OCI-LY1 (cell line): ENCODE results near the gene DDX51.

Experiments used
- H2AFZ ChIP-seq: fragments of 200-600 bp; sonication (generic), shearing (Covaris generic); 2 replicates; pipeline ENCODE4 v1.6.0; 2014; ENCODE audit warnings: antibody characterized with exemption, mild to moderate bottlenecking, low read length
- H3F3A ChIP-seq: fragments of 200-600 bp; sonication (generic), shearing (Covaris generic); 2 replicates; pipeline ENCODE4 v1.6.0; 2014; ENCODE audit warnings: mild to moderate bottlenecking, antibody characterized with exemption, low read length, moderate library complexity; ENCODE audit not compliant: insufficient read depth
- H3K27ac ChIP-seq: fragments of 200-600 bp; sonication (generic); 2 replicates; pipeline ENCODE4 v1.5.1; 2014; ENCODE audit warnings: low read length, mixed run types, mild to moderate bottlenecking, low read depth; ENCODE audit not compliant: poor library complexity, severe bottlenecking
- H3K27me3 ChIP-seq: fragments of 200-600 bp; sonication (generic); 2 replicates; pipeline ENCODE4 v1.6.0; 2014; ENCODE audit warnings: antibody characterized with exemption, mild to moderate bottlenecking, low read length, moderate library complexity; ENCODE audit not compliant: insufficient read depth
- H3K36me3 ChIP-seq: fragments of 200-600 bp; sonication (generic); 2 replicates; pipeline ENCODE4 v1.6.1; 2014; ENCODE audit warnings: mild to moderate bottlenecking, antibody characterized with exemption, low read length, moderate library complexity, mixed read lengths; ENCODE audit not compliant: insufficient read depth
- H3K4me1 ChIP-seq: fragments of 200-600 bp; sonication (generic); 2 replicates; pipeline ENCODE4 v1.5.1; 2014; ENCODE audit warnings: mild to moderate bottlenecking, low read length, moderate library complexity; ENCODE audit not compliant: insufficient read depth, severe bottlenecking
- H3K4me2 ChIP-seq: fragments of 200-600 bp; sonication (generic), shearing (Covaris generic); 2 replicates; pipeline ENCODE4 v1.6.1; 2014; ENCODE audit warnings: low read length
- H3K4me3 ChIP-seq: fragments of 200-600 bp; sonication (generic); 2 replicates; pipeline ENCODE4 v1.5.1; 2014; ENCODE audit warnings: low read length, low read depth, mild to moderate bottlenecking, mixed read lengths; ENCODE audit not compliant: poor library complexity, severe bottlenecking
- H3K79me2 ChIP-seq: fragments of 200-600 bp; shearing (Covaris generic); 2 replicates; pipeline ENCODE4 v1.6.1; 2016; ENCODE audit warnings: mixed run types, low read length, mixed read lengths; ENCODE audit not compliant: insufficient read depth
- H3K9ac ChIP-seq: fragments of 200-600 bp; sonication (generic), shearing (Covaris generic); 2 replicates; pipeline ENCODE4 v1.6.1; 2014; ENCODE audit warnings: mild to moderate bottlenecking, low read length, mixed read lengths
- H3K9me2 ChIP-seq: fragments of 200-600 bp; sonication (generic), shearing (Covaris generic); 2 replicates; pipeline ENCODE4 v1.6.1; 2014; ENCODE audit warnings: low read depth, mild to moderate bottlenecking, low read length, mixed read lengths
- H3K9me3 ChIP-seq: fragments of 200-600 bp; shearing (Covaris generic); 2 replicates; pipeline ENCODE4 v1.6.1; 2014; ENCODE audit warnings: low read length, mixed read lengths
- H4K20me1 ChIP-seq: fragments of 200-600 bp; sonication (generic), shearing (Covaris generic); 2 replicates; pipeline ENCODE4 v1.6.0; 2016; ENCODE audit warnings: mild to moderate bottlenecking, low read length; ENCODE audit not compliant: insufficient read depth
- EZH2 ChIP-seq: fragments of 200-600 bp; sonication (generic), shearing (Covaris generic); IDR thresholded peaks from 2 replicates; pipeline ENCODE4 v1.8.0; 2017; ENCODE audit warnings: borderline replicate concordance, mixed run types, mild to moderate bottlenecking, antibody characterized with exemption, low read length, moderate library complexity, mixed read lengths
- TF ChIP-seq, protein P1 (sequence below): fragments of 200-600 bp; sonication (generic), shearing (Covaris generic); IDR thresholded peaks from 2 replicates; pipeline ENCODE4 v1.5.1; 2017; ENCODE audit warnings: mild to moderate bottlenecking, antibody characterized with exemption, low read length, moderate library complexity, mixed read lengths

The DDX51 gene

DNA sequence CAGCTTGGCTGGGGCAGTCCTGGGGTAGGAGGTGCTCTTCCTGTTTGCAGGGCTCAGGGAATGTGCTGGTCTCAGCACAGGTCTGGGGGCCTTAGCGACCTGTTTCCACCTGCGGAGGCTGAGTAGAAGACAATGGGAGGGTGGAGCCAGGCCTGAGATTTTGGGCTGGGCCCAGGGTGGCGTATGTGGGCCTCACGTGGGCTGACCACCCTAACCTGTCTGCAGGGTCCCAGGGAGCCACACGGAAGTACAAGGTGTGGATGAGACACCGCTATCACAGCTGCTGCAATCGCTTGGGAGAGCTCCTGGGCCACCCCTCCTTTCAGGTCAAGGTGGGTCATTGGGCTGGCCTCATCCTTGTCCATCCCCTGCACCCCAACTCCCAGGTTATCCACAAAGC lies 1.2 kb upstream of the DDX51 start:
- Histone ChIP-seq H3K27ac (no peak overlapping the region), H4K20me1 (no peaks in the 10 kb centered on the region), H3K9ac (peak overlapping the region; percentile 88), H3K27me3 (no peaks in the 10 kb centered on the region), H3K9me2 (no peaks in the 10 kb centered on the region), H3K9me3 (no peaks in the 10 kb centered on the region), H3F3A (no peaks in the 10 kb centered on the region), H3K36me3 (peaks cover 46% of the 10 kb centered on the region), H3K4me2 (peak overlapping the region; percentile 96), H2AFZ (no peak overlapping the region), H3K4me1 (peaks cover 21% of the 10 kb centered on the region), H3K4me3 (peak overlapping the region; percentile 96), H3K79me2 (peaks cover 30% of the 10 kb centered on the region)
- no peak for TF ChIP-seq EZH2
- TF ChIP-seq, protein P1, sequence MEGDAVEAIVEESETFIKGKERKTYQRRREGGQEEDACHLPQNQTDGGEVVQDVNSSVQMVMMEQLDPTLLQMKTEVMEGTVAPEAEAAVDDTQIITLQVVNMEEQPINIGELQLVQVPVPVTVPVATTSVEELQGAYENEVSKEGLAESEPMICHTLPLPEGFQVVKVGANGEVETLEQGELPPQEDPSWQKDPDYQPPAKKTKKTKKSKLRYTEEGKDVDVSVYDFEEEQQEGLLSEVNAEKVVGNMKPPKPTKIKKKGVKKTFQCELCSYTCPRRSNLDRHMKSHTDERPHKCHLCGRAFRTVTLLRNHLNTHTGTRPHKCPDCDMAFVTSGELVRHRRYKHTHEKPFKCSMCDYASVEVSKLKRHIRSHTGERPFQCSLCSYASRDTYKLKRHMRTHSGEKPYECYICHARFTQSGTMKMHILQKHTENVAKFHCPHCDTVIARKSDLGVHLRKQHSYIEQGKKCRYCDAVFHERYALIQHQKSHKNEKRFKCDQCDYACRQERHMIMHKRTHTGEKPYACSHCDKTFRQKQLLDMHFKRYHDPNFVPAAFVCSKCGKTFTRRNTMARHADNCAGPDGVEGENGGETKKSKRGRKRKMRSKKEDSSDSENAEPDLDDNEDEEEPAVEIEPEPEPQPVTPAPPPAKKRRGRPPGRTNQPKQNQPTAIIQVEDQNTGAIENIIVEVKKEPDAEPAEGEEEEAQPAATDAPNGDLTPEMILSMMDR: no peak

DNA sequence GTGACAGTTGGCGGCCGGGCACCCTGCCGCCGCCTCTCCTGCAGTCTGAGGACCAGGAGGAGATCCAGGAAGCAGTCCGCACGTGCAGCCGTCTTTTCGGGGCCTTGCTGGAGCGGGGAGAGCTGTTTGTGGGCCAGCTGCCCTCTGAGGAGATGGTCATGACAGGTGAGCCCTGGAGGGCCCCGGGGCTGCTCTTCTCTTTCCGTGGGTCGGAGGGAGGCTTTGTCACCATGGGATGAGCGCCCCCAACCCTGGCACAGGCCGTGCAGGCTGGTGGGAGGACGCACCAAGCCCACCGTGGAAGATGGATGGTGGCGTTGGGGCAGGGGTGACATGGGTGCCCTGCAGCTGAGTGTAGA lies 670 bp upstream of the DDX51 start:
- TF ChIP-seq, protein P1: no peak
- TF ChIP-seq EZH2: no peak
- Histone ChIP-seq H3K4me3 (peak overlapping the region; percentile 96), H3F3A (no peaks in the 10 kb centered on the region), H3K9me2 (no peaks in the 10 kb centered on the region), H3K4me1 (peaks cover 21% of the 10 kb centered on the region), H3K79me2 (peaks cover 30% of the 10 kb centered on the region), H3K27me3 (no peaks in the 10 kb centered on the region), H2AFZ (no peak overlapping the region), H4K20me1 (no peaks in the 10 kb centered on the region), H3K4me2 (peak overlapping the region; percentile 96), H3K9ac (peak overlapping the region; percentile 88), H3K27ac (no peak overlapping the region), H3K9me3 (no peaks in the 10 kb centered on the region), H3K36me3 (peaks cover 51% of the 10 kb centered on the region)

DNA sequence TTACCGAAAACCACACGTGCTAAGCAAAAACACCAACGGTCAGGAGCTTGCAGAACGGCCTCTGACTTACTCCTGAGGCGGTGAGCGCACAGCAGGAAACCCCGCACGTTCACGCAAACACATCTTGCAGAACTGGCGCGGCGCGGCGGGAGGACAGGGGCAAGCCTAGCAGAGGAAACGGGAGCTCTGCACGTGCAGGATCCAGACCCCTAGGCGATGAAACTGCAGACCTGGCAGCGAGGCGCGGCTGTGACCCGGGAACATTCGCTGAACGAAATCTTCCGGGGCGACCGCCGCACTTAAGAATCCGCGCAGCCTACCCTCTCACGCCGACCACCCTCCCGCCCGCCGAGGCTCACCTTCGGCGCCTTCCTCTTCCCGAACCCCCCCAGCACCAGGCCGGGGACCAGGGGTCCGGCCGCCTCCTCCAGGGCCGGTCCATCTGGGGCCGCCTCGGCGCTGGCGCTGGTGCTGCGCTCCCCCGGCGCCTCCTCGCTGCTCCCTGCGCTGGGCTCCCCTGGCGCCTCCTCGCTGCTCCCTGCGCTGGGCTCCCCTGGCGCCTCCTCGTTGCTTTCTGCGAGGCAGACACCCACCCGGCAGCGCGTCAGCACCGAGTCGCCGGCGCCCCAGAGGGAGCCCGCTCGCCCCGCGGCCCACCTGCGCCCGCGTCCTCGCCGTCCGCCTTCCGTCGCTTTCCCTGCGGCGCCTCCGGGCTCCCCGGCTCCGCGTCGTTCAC lies 615 bp downstream of the DDX51 start:
- Histone ChIP-seq H3K4me3 (peak overlapping the region; percentile 96), H4K20me1 (no peaks in the 10 kb centered on the region), H3K4me1 (peaks cover 21% of the 10 kb centered on the region), H3K9me3 (no peaks in the 10 kb centered on the region), H3K9me2 (no peaks in the 10 kb centered on the region), H3K27ac (peak overlapping the region; percentile 23), H3F3A (no peaks in the 10 kb centered on the region), H3K4me2 (peak overlapping the region; percentile 98), H3K36me3 (peaks cover 59% of the 10 kb centered on the region), H3K9ac (peak overlapping the region; percentile 94), H3K27me3 (no peaks in the 10 kb centered on the region), H2AFZ (no peak overlapping the region), H3K79me2 (peaks cover 30% of the 10 kb centered on the region)
- no peak for TF ChIP-seq EZH2
- TF ChIP-seq, protein P1: no peak
